ENCODE data around the gene MIAT.
"Not testable (repeated sequence)": the region's sequence is repeated elsewhere in the genome, so short reads cannot be mapped to it uniquely, and the experiment has no call there.

The MIAT gene

DNA sequence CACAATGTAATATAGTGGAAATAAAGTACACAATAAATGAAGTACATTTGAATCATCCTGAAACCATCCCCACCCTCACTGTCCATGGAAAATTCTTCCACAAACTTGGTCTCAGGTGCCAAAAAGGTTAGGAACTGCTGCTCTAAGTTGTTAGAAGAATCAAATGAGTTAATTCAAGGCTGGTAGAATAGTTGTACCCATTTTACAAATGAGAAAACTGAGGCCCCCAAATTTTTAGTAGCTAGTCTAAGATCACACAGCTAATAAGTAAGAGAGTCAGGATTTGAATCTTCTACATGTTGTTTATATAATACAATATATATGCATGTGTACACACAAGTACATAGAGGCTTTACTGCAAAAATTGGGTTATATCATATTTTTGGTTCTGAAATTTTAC is 43.1 kb downstream of the MIAT start:
- DNase-seq (ENCODE audit: low spot score), result no peak

DNA sequence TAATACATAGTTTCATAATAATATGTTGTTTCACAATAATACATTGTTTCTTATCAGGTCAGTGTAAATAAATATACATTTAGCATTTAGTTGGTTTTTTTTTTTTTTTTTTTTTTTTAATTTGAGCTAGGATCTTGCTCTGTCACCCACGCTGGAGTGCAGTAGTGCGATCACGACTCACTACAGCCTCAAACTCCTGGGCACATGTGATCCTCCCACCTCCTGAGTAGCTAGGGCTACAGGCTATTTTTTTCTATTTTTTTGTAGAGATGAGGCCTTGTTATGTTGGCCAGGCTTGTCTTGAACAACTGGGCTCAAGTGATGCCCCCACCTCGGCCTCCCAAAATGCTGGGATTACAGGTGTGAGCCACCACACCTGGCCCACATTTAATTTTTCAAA is 43.5 kb downstream of the MIAT start:
- no peak for DNase-seq (ENCODE audit: low spot score)

DNA sequence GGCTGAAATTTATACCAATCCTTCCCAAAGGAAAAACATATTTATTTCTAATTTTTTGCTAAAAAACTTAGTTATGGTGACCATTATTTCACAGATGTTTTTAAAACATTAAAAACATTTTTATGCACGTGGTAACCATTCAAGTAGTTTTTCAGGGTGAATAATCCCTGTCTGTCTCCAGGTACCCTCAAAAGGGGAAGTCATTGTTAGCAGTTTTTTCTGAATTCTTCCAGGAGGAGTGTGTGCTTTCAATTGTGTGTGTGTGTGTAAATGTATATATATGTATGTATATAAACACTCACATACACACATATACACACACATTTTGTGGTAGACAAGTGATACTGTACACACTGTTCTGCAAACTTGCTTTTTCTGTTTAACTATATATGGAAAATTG is 43.9 kb downstream of the MIAT start:
- DNase-seq (ENCODE audit: low spot score), result no peak

DNA sequence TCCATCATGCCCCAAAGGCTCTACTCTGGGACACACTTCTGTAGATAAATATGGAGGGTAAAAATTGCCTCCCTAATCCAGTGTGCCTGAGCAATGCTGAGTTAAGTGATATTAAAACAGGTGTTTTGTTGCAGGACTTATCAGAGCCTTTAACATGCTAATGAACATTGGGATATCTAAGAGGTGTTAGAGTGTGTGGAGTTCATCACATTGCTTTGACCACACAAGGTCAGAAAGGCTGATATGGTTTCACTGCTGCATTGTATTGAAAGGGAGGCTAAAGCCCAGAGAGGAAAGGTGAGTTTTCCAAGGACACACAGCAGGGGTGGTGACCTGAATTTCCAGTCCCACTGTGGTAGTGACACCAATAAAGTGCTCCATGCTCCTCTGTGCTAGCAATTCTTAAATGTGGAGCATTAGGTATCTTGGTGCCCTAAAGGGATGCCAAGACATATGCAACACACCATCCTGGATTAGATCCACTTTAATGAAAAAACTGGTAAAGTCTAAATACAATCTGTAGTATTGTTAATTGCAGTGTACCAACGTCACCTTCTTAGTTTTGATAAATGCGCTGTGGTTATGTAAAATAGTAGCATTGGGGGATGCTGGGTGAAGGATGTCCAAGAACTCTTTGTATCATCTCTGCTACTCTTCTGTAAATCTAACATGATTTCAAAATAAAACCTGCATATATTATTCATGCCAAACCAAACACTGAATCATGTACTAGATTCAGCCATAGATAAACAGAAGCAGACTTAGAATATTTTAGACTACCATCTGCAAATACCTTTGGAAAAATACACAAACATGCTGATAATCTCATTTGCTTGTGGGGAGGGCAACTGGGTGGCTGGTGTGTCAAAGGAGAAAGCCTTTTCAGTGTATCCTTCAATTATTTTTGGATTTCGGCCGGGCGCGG is 45.8 kb downstream of the MIAT start:
- no peak for DNase-seq (ENCODE audit: low spot score)

DNA sequence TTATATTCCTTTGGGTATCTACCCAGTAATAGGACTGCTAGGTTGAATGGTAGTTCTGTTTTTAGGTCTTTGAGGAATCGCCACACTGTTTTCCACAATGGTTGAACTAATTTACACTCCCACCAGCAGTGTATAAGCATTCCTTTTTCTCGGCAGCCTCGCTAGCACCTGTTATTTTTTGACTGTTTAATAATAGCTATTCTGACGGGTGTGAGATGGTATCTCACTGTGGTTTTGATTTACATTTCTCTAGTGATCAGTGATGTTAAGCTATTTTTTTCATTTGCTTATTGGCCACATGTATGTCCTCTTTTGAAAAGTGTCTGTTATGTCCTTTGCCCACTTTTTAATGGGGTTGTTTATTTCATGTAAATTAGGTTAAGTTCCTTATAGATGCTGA is 48.0 kb downstream of the MIAT start:
- DNase-seq (ENCODE audit: low spot score), result not testable (repeated sequence)

DNA sequence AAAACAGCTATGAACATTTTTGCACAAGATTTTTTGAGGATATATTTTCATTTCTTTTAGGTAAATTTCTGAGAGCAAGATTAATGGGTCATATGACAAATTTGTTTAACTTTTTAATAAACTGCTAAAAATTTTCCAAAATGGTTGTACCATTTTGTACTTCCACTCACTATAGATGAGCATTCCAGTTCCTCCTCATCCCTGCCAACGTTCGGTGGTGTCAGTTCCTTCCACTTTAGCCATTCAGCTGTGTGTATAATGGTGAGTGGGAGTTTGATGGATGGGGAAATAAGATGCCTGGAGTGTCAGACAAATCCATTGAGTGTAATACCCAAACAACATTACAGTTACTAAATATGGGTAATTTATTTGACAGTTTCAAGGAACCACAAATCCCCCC is 49.7 kb downstream of the MIAT start:
- DNase-seq (ENCODE audit: low spot score), result no peak

DNA sequence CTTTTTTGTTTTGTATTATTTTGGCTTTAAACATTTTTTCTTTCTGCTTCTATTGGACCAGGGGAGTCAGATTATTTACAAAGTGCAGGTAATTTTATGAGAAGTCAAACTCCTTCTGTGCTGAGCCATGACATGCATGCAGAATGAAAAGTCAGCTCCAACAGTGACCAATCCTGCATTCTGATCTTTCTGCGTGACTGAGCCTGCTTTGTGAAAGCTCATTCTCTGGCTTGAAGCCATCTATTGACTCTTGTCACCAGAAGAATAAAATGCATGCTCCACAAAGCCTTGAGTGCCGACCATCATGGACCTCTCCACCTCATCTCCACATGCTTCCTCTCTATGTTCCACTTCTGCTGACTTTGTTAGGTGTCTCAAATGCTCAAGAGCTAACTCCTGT is 50.2 kb downstream of the MIAT start:
- DNase-seq (ENCODE audit: low spot score), result no peak

DNA sequence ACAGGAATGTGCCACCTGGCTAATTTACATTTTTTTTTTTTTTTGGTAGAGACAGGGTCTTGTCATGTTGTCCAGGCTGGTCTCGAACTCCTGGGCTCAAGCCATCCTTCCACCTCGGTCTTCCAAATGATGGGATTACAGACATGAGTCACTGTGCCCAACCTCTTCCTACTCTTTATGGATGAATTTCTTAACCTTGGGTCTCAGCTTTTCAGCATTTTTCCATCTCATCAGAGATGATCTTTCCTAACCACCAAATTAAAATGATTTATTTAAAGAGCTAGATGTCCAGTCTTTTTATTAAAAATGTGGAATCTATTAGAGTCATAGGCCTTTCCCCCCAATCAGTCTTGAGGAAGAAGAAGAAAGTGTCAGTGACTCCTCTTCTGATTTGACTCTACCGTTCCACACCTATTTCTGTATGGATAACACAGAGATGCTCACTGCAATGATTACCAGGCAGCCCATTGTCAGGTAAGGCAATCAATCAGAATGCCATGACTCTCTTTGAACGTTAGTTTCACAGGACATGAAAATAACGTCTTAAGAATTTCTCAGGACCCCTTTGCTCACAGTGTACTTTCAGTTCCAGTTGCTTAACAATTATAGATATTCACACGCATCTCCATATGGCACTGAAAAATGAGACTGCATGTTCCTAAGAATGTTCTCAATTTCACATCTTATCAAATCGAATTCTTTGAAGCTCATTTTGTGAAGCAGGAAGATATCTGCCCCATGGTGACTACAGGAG is 51.0 kb downstream of the MIAT start:
- DNase-seq (ENCODE audit: low spot score), result no peak

DNA sequence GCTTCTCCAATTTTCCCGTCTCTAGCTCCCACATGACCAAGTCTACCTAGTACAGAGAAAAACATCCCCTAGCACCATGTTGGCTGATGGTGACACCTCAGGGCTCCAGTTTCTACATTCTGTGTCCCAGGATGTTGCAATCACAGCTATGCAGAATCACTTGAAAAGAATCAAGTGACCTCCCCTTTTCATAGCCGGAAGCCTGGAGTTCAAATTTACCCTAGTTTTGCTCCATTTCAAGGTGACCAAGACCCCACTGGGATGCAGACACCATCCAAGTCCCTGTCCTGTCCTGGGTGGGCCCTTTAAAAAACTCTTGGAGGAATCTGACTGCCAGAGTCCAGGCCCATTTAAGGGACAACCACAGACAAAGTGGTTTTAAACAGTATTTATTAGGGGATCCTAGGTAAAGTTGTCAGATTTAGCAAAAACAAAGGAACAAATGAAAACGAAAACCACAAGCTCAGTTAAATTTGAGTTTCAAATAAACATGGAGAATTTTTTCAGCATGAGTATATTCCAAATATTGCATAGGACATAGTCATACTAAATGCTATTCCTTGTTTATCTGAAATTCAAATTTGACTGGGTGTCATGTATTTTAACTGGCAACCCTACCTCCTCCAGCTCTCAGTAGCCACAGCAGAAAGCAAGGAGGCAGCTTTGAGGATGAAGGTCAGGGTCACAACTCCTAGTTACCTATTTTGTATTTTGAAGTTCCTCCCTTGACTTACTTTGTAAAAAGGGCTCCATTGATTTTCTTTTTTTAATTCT is 52.4 kb downstream of the MIAT start:
- no peak for DNase-seq (ENCODE audit: low spot score)

DNA sequence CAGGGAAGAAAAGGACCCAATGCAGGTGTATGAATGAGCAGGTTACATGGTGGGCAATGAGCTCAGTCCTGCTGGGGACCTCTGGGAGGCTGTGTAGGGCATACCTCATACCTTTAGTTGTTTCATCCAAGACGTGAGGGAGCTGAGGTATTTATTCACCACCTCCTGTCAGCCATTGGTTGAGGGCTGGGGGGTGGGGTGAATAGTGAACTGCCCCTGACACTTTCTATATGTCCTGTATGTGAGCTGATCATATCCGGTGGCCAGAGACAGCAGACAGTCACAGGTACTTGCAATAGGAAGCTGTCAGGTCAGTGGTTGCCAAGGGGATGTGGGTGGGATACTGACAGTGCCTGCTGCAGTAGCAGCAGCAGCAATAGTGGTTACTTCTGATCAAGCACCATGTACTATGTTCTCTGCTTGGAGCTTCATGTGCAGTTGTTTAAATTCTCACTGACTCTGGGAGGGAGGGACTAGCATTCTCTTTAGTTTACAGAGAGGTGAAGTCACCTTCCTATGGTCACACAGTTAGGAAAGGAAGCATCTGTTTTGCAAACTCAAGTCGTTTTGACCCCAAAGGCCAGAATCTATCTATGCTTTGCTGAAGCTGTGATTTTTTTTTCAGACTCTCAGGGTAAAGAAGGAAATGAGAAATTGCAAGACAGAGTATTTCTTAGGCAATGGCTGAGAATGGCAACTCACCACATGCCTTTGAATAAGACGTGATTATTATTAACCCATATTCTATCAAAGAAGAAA is 54.0 kb downstream of the MIAT start:
- peak; percentile 80 for DNase-seq (ENCODE audit: low spot score)

DNA sequence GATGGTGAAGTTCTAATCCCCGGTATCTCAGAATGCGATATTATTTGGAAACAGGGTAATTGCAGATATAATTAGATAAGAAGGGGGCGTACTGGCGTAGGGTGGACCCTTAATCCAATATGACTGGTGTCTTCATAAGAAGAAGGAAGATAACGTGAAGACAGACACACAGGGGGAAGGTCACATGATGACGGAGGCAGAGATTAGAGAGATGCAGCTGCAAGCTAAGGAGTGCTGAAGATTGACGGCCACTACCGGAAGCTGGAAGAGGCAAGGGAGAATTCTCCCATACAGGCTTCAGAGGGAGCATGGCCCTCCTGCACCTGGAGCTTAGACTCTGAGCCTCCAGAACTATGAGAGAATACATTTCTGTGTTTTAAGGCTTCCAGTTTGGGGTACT is 54.8 kb downstream of the MIAT start:
- no peak for DNase-seq (ENCODE audit: low spot score)

DNA sequence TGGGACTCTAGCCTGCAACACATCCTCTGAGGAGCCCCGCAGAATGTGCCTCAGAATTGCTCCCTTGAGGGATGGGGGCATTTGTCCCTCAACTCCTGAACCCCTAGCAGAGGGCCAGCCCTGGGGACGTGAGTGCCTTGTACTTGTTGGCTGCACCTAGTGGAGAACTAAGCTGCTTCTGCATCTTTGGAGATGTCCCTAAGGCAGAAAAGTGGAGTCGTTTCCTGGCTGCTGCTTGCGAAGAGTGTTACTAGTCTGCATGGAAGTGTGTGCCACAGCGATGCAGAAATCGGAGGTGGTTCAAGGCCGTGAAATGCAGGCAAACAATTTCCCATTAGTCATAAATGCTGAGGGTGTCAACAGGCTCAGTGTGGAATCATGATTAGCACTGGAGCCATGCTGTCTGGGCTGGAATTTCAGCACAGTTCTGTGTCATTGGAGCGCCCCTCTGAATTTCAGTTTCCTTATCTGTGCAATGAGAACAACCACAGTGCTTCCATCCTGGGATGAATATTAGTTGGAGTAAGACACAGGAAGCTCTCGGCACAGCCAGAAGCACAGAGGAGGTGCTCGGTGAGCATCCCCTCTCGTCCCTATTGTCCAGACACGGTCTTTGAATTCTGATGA is 56.5 kb downstream of the MIAT start:
- peak; percentile 95 for DNase-seq (ENCODE audit: low spot score)

DNA sequence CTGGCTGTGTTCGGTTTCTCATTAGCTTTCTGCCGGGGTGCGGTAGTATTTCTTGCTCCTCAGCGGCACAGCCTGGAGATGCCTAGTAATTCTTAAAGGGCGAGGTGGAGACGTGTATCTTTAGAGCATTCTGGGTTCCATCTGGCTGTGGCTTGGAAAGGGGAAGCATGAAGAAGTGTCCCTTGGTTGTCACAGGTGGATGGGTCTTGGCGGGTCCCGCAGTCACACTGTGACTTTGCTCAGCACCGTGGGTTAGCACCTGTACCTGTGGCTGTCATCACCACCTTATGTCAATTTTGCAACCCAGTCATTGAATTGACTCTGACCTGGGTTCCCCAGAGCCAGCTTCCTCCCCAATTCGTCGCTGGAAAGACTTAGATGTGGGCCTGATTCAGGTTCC is 57.6 kb downstream of the MIAT start:
- no peak for DNase-seq (ENCODE audit: low spot score)

DNA sequence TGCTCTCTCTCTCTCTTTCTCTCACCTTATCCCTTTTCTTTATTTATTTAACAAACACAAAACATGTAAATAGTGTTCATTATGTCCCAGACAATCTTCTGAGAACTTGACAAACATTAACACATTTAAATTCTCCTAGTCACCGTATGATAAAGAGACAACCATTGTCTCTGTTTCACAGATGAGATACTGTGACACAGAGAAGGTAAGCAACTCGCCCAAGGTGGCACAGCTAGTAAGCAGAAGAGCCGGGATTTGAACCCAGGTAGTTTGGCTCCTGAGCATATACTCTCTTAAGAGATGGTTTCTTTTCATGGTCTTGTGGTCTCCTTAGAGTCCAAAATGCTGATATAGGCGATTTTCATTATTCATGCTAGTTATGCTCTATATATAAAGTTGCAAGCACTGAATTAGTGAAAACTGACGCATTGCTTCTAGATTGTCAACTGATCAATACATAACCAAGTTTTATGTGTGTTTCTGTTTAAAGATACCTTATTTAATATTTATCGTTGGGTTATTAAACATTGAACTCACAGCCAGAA is 58.1 kb downstream of the MIAT start:
- no peak for DNase-seq (ENCODE audit: low spot score)

DNA sequence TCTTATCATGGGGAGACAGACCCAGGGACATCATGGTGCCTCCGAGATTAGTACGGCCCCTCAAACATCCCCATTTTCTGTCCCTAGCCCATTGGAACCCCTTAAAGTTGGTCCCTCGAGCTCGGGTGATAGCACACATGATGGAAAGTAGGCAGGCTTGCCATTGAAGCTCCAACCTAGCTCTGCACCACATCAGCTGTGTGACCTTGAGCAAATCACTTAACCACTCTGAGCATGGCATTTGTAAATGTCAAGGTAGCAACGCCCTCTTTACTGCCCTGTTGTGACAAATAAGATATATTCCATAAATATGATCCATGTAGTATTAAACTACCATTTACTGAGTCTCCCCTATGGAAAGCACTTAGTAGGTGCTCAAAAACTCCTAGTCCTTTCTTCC is 61.1 kb downstream of the MIAT start:
- DNase-seq (ENCODE audit: low spot score), result no peak

DNA sequence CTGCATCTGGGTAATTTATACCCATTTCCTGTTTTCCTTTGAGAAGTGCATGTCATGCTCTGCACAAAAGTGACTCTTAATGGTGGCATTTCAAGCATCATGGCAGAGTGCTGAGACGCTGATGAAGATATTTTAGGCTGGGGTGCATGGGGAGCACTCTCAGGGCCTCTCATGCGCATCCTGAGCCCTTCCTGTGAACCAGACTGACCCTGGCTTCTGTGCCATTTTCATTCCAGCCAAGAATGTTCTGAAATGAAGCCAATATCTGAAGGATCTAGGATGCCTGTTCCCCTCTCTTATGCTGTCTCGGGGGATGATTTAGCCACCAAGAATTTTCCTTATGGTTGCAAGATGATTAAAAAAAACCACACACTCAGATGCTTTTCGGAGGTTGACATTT is 61.5 kb downstream of the MIAT start:
- peak; percentile 79 for DNase-seq (ENCODE audit: low spot score)

DNA sequence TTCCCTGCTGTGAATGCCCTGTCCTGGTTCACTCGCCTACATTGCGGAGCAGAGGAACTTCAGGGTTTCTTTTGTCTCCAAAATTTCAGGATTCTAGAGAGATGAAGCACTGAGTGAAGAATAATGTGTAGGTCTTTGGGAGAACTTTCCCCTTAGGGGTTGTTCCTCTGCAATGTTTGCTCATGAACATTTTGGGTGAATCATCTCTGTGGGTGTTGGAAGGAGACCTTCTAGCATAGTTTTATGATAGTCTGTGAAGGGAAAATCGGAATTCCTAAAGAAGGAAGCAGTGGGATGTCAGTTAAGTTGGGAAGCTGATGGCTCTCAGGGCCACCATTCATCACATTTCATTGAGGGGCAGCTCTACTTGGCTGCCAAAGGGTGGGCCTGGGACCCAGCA is 64.8 kb downstream of the MIAT start:
- DNase-seq (ENCODE audit: low spot score), result no peak

DNA sequence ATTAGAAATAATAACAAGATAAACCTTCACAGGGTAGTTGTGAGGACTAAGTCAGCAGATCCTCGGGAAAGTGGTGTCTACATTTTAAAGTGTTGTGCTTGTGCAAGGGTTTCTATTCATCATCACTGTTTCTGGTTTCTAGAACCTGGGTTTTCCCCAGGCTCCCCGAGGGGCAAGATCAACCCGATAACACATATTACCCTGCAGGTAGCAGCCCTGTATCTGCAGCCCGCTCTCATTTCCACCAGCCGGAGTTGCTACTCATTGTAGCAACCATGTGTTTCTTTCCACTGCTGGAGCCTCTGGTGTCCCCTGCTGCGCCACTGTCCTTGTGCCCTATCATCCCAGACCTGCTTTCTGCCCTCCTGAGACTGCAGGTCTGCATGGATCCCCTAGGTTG is 67.0 kb downstream of the MIAT start:
- no peak for DNase-seq (ENCODE audit: low spot score)

DNA sequence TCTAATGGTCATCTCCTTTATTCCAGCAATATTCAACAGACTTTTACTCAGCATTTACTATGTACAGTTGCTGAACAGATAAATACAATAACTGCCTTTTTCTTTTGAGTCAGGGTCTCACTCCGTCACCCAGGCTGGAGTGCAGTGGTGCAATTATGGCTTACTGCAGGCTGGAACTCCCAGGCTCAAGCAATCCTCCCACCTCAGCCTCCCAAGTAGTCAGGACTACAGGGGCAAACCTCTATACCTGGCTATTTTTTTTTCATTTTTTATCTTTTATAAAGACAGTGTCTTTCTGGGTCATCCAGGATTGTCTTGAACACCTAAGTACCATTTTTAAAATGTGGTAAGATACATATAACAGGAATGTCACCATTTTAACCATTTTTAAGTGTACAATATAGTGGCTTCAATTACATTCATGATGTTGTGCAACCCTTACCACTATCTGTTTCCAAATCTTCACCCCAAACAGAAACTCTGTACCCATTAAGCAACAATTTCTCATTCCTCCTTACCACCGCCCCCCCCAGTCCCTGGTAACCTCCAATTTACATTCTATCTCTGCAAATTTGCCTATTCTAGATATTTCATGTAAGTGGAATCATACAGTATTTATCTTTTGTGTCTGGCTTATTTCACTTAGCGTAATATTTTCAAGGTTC is 67.8 kb downstream of the MIAT start:
- DNase-seq (ENCODE audit: low spot score), result no peak

Measured in kidney capillary endothelial cell (primary cell).